IMR-90 (cell line): ENCODE data around the gene SLC25A14. TPM values are rescaled to one million over a fixed set of nuclear protein-coding genes. Genes with fewer than 3 reads are reported as not detected.

Experiments used
- ATAC-seq: fragments of 200-7000 bp; cut with Tn5 transposase; 2 replicates; pipeline ENCODE4 v1.9.1; 2020; ENCODE audit warnings: low read depth, mild to moderate bottlenecking, moderate library complexity
- BruUV-seq: library from RNA; stranded (reverse); fragments of 400-500 nt; replicated peaks from 2 replicates; lab custom pipeline; 2021; lab: Mats Ljungman, UMichigan
- CTCF ChIA-PET: fragments of 300-600 bp; formaldehyde crosslinking; extraction: SDS; loops from one replicate; lab custom pipeline; 2021; ENCODE audit warnings: antibody characterized with exemption; lab: Yijun Ruan, JAX
- POLR2A ChIA-PET: fragments of 300-600 bp; sonication (Branson Sonifier 250); formaldehyde crosslinking; loops from one replicate; lab custom pipeline; 2022; ENCODE audit warnings: antibody characterized with exemption; ENCODE audit not compliant: unreplicated experiment; lab: Charles Lee
- DNase-seq: peaks from one replicate; pipeline ENCODE4 v3.0.0; 2013
- H2AFZ ChIP-seq: replicated peaks from 2 replicates; pipeline ENCODE3; 2013; ENCODE audit warnings: low read length, mild to moderate bottlenecking; ENCODE audit not compliant: poor library complexity
- H2AK5ac ChIP-seq: 2 replicates; pipeline ENCODE4 v1.6.1; 2013; ENCODE audit warnings: low read depth, low read length, inconsistent platforms
- H2AK9ac ChIP-seq: replicated peaks from 2 replicates; pipeline ENCODE3; 2013; ENCODE audit warnings: mild to moderate bottlenecking, low read depth, low read length, moderate library complexity; ENCODE audit not compliant: poor library complexity
- H2BK120ac ChIP-seq: 2 replicates; pipeline ENCODE4 v1.6.1; 2013; ENCODE audit warnings: low read depth, low read length, inconsistent platforms
- H2BK15ac ChIP-seq: 3 replicates; pipeline ENCODE4 v1.6.1; 2013; ENCODE audit warnings: low read depth, low read length, inconsistent platforms
- H2BK20ac ChIP-seq: 2 replicates; pipeline ENCODE4 v1.6.1; 2013; ENCODE audit warnings: low read depth, mild to moderate bottlenecking, inconsistent platforms, low read length, moderate library complexity
- H2BK5ac ChIP-seq: 2 replicates; pipeline ENCODE4 v1.6.1; 2013; ENCODE audit warnings: mild to moderate bottlenecking, low read depth, low read length, inconsistent platforms; ENCODE audit not compliant: poor library complexity, severe bottlenecking
- H3K14ac ChIP-seq: replicated peaks from 2 replicates; pipeline ENCODE4 v1.6.1; 2013; ENCODE audit warnings: low read depth, low read length, inconsistent platforms
- H3K18ac ChIP-seq: 2 replicates; pipeline ENCODE4 v1.6.1; 2013; ENCODE audit warnings: low read depth, low read length, control low read depth
- H3K23ac ChIP-seq: 2 replicates; pipeline ENCODE4 v1.6.1; 2013; ENCODE audit warnings: low read depth, low read length, inconsistent platforms
- H3K27ac ChIP-seq: 2 replicates; pipeline ENCODE4 v1.5.1; 2013; ENCODE audit warnings: mild to moderate bottlenecking, control low read depth, low read length; ENCODE audit not compliant: insufficient read depth
- H3K27me3 ChIP-seq: 2 replicates; pipeline ENCODE4 v1.6.1; 2013; ENCODE audit warnings: low read length; ENCODE audit not compliant: control insufficient read depth, insufficient read depth
- H3K36me3 ChIP-seq: 2 replicates; pipeline ENCODE4 v1.6.1; 2013; ENCODE audit warnings: low read length, mixed read lengths; ENCODE audit not compliant: control insufficient read depth, insufficient read depth
- H3K4ac ChIP-seq: 2 replicates; pipeline ENCODE4 v1.6.1; 2013; ENCODE audit warnings: low read depth, low read length, inconsistent platforms
- H3K4me1 ChIP-seq: 2 replicates; pipeline ENCODE4 v1.6.1; 2013; ENCODE audit warnings: low read length, mixed read lengths; ENCODE audit not compliant: control insufficient read depth, insufficient read depth
- H3K4me2 ChIP-seq: 2 replicates; pipeline ENCODE4 v1.6.1; 2013; ENCODE audit warnings: low read depth, mild to moderate bottlenecking, control low read depth, low read length, moderate library complexity
- H3K4me3 ChIP-seq: 2 replicates; pipeline ENCODE4 v1.5.1; 2013; ENCODE audit warnings: low read depth, mild to moderate bottlenecking, control low read depth, low read length, moderate library complexity; ENCODE audit not compliant: insufficient read depth
- H3K56ac ChIP-seq: 2 replicates; pipeline ENCODE4 v1.6.1; 2013; ENCODE audit warnings: low read length, inconsistent platforms; ENCODE audit not compliant: insufficient read depth; ENCODE audit errors: extremely low read depth
- H3K79me1 ChIP-seq, 2 experiments: 2 replicates each; pipeline ENCODE4 v1.6.1; 2013; ENCODE audit warnings: low read length in 2 of 2, inconsistent platforms in 1 of 2, low read depth in 1 of 2
- H3K9ac ChIP-seq: 2 replicates; pipeline ENCODE4 v1.6.1; 2013; ENCODE audit warnings: low read depth, low read length, control low read depth
- H3K9me1 ChIP-seq: 2 replicates; pipeline ENCODE4 v1.6.1; 2013; ENCODE audit warnings: low read length, inconsistent platforms; ENCODE audit not compliant: insufficient read depth
- H3K9me3 ChIP-seq: 2 replicates; pipeline ENCODE4 v1.6.1; 2013; ENCODE audit warnings: low read length; ENCODE audit not compliant: control insufficient read depth, insufficient read depth
- H4K20me1 ChIP-seq: 2 replicates; pipeline ENCODE4 v1.6.1; 2013; ENCODE audit warnings: low read length, inconsistent platforms; ENCODE audit not compliant: insufficient read depth
- H4K5ac ChIP-seq: 2 replicates; pipeline ENCODE4 v1.6.1; 2013; ENCODE audit warnings: mild to moderate bottlenecking, low read depth, low read length, control low read depth
- H4K8ac ChIP-seq, 2 experiments: 2 replicates each; pipeline ENCODE4 v1.6.1; 2013; ENCODE audit warnings: low read depth in 2 of 2, low read length in 2 of 2, control low read depth in 1 of 2, inconsistent platforms in 1 of 2
- H4K91ac ChIP-seq: 2 replicates; pipeline ENCODE4 v1.6.1; 2013; ENCODE audit warnings: low read depth, low read length, inconsistent platforms; ENCODE audit not compliant: insufficient read depth
- BHLHE40 ChIP-seq: fragments of 150-350 bp; IDR thresholded peaks from 2 replicates; pipeline ENCODE4 v1.6.1; 2016; ENCODE audit warnings: mild to moderate bottlenecking, low read depth, low read length
- CEBPB ChIP-seq: IDR thresholded peaks from 2 replicates; pipeline ENCODE4 v1.6.1; 2012; ENCODE audit warnings: low read depth, low read length, improper control_type of control experiment
- CHD1 ChIP-seq: IDR thresholded peaks from 2 replicates; pipeline ENCODE4 v1.6.1; 2012; ENCODE audit warnings: low read depth, low read length, improper control_type of control experiment
- CTCF ChIP-seq: conservative IDR thresholded peaks from 2 replicates; pipeline ENCODE4 v1.5.1; 2012; ENCODE audit warnings: mild to moderate bottlenecking, low read depth, low read length, improper control_type of control experiment
- ELK1 ChIP-seq: fragments of 150-350 bp; IDR thresholded peaks from 2 replicates; pipeline ENCODE4 v1.6.1; 2016; ENCODE audit warnings: low read depth, mild to moderate bottlenecking, low read length, moderate library complexity, borderline replicate concordance
- FOS ChIP-seq: fragments of 150-350 bp; IDR thresholded peaks from 2 replicates; pipeline ENCODE4 v1.6.1; 2016; ENCODE audit warnings: low read depth, low read length
- MAFK ChIP-seq: IDR thresholded peaks from 2 replicates; pipeline ENCODE4 v1.6.1; 2012; ENCODE audit warnings: low read depth, low read length, improper control_type of control experiment
- MAZ ChIP-seq: IDR thresholded peaks from 2 replicates; pipeline ENCODE4 v1.6.1; 2012; ENCODE audit warnings: low read depth, mild to moderate bottlenecking, low read length, improper control_type of control experiment, moderate library complexity, borderline replicate concordance
- MXI1 ChIP-seq: IDR thresholded peaks from 2 replicates; pipeline ENCODE4 v1.6.1; 2012; ENCODE audit warnings: low read depth, mild to moderate bottlenecking, low read length, moderate library complexity, borderline replicate concordance
- NFE2L2 ChIP-seq: fragments of 150-350 bp; IDR thresholded peaks from 2 replicates; pipeline ENCODE4 v1.6.1; 2016; ENCODE audit warnings: low read depth, mild to moderate bottlenecking, low read length
- POLR2A ChIP-seq: IDR thresholded peaks from 2 replicates; pipeline ENCODE4 v1.6.1; 2012; ENCODE audit warnings: mild to moderate bottlenecking, low read depth, low read length
- RAD21 ChIP-seq: IDR thresholded peaks from 2 replicates; pipeline ENCODE4 v1.6.1; 2012; ENCODE audit warnings: low read length, improper control_type of control experiment
- RCOR1 ChIP-seq: IDR thresholded peaks from 2 replicates; pipeline ENCODE4 v1.6.1; 2012; ENCODE audit warnings: mild to moderate bottlenecking, low read length, improper control_type of control experiment; ENCODE audit not compliant: insufficient replicate concordance
- RFX5 ChIP-seq: IDR thresholded peaks from 2 replicates; pipeline ENCODE4 v1.8.0; 2012; ENCODE audit warnings: low read depth, mild to moderate bottlenecking, low read length, moderate library complexity
- SMC3 ChIP-seq: fragments of 150-350 bp; IDR thresholded peaks from 2 replicates; pipeline ENCODE4 v1.6.1; 2016; ENCODE audit warnings: low read depth, mild to moderate bottlenecking, antibody characterized with exemption, low read length, moderate library complexity
- USF2 ChIP-seq: fragments of 150-350 bp; IDR thresholded peaks from 2 replicates; pipeline ENCODE4 v1.6.1; 2017; ENCODE audit warnings: mild to moderate bottlenecking, antibody characterized with exemption, low read length, low read depth
- WGBS, 2 experiments: methylation state at CpG; one replicate each; pipeline versions ENCODE4 v1.1.5 to v1.1.7; 2013; ENCODE audit warnings: missing lambda C conversion rate in 2 of 2; ENCODE audit not compliant: insufficient read length in 1 of 2; ENCODE audit errors: extremely low coverage in 2 of 2; 5-methylcytosine and 5-hydroxymethylcytosine counted together
- dilution Hi-C: fragments of 300-500 bp; cut with HindIII; formaldehyde crosslinking; loops from one replicate; pipeline ENCODE4 v1.14.3; 2018; ENCODE audit warnings: low sequenced_read_pairs; ENCODE audit not compliant: unreplicated experiment
- in situ Hi-C: fragments of 300-500 bp; cut with MboI; formaldehyde crosslinking; loops from 3 replicates; pipeline ENCODE4 v1.14.3; 2019; ENCODE audit warnings: low sequenced_read_pairs, inconsistent platforms, mixed read lengths
- intact Hi-C: fragments of 100-400 bp; cut with micrococcal nuclease; formaldehyde crosslinking; loops from 2 replicates; pipeline ENCODE4 v1.10.0; 2022
- polyA plus RNA-seq, 3 experiments: library from polyadenylated mRNA; depleted of rRNA; stranded (reverse); fragments of >200 nt; gene quantifications; 2 replicates each; pipeline ENCODE4 v1.2.3, GENCODE V29; 2012; ENCODE audit warnings: low replicate concordance in 1 of 3
- total RNA-seq: library from RNA; depleted of rRNA; stranded (reverse); fragments of >200 nt; gene quantifications from 2 replicates; pipeline ENCODE4 v1.2.3, GENCODE V29; 2012

The SLC25A14 gene
- total and polyA plus RNA-seq, 2 of the 4 experiments (the other 2 are of a cell fraction), result 13.8 TPM

GRCh38 chrX:130301977-130302376, 37.7 kb upstream of the SLC25A14 start:
- Histone ChIP-seq H2AFZ (no peak overlapping the region), H3K27me3 (no peaks in the 10 kb centered on the region; the same call in 1 of the 2 replicates), H4K8ac (no peak overlapping the region), H3K36me3 (no peaks in the 10 kb centered on the region), H3K27ac (no peak overlapping the region), H3K56ac (no peak overlapping the region), H2BK20ac (no peak overlapping the region), H2AK5ac (no peak overlapping the region), H2BK5ac (no peak overlapping the region), H3K9me3 (no peaks in the 10 kb centered on the region), H3K4me2 (no peak overlapping the region), H2BK120ac (no peak overlapping the region), H3K4ac (no peak overlapping the region), H2AK9ac (no peak overlapping the region), H4K91ac (no peak overlapping the region), H3K4me3 (no peak overlapping the region), H2BK15ac (no peak overlapping the region), H3K18ac (no peak overlapping the region), H3K9ac (no peak overlapping the region), H3K4me1 (no peaks in the 10 kb centered on the region), H3K9me1 (no peaks in the 10 kb centered on the region), H3K79me1 (no peaks in the 10 kb centered on the region), H3K14ac (no peak overlapping the region), H3K23ac (no peak overlapping the region), H4K5ac (no peak overlapping the region), H4K20me1 (no peaks in the 10 kb centered on the region)
- dilution Hi-C loops (no loop called here), intact Hi-C loops (no loop called here), in situ Hi-C loops (no loop called here)
- no peak for ATAC-seq
- WGBS, 2 experiments, result no CpG with 5 or more reads among the region's 1 CpG
- ChIA-PET POLR2A (no interaction called here), CTCF (interaction anchor here (0.7 kb wide), 1 partner anchor 33 kb away, joined by 3 read pairs; no protein-coding TSS in a partner anchor)
- BruUV-seq, result no TSS peak
- TF ChIP-seq POLR2A (no peak), NFE2L2 (no peak), MAFK (no peak), CEBPB (no peak), USF2 (no peak), MXI1 (no peak), RAD21 (no peak), SMC3 (no peak), FOS (no peak), RFX5 (no peak), ELK1 (no peak), MAZ (no peak), CHD1 (no peak), BHLHE40 (no peak), CTCF (no peak), RCOR1 (no peak)
- no peak for DNase-seq
